Upper lobe of left lung (tissue), 6 donors: Measurements from ENCODE around the gene COL19A1. TPM values are rescaled to one million over a fixed set of nuclear protein-coding genes. Genes with fewer than 3 reads are reported as not detected.

Source experiments
- ATAC-seq, 2 donors: fragments of 200-7000 bp; cut with Tn5 transposase; one replicate each; pipeline ENCODE4 v1.9.1; 2022; ENCODE audit warnings: mild to moderate bottlenecking in 2 of 2, moderate library complexity in 2 of 2; ENCODE audit not compliant: low FRiP score in 2 of 2
- DNase-seq, 2 donors: peaks; one replicate each; pipeline ENCODE4 v3.0.0-alpha.2; 2019 to 2020
- H3K27ac ChIP-seq, 4 donors: fragments of 200-600 bp; sonication (generic); one replicate each; pipeline ENCODE4 v1.5.1; 2016 to 2019
- H3K27me3 ChIP-seq, 4 donors: fragments of 200-600 bp; sonication (generic); one replicate each; pipeline ENCODE4 v1.5.1; 2017 to 2019
- H3K36me3 ChIP-seq, 4 donors: fragments of 200-600 bp; sonication (generic); one replicate each; pipeline ENCODE4 v1.5.1; 2016 to 2019
- H3K4me1 ChIP-seq, 4 donors: fragments of 200-600 bp; sonication (generic); one replicate each; pipeline ENCODE4 v1.5.1; 2018 to 2019
- H3K4me3 ChIP-seq, 4 donors: fragments of 200-600 bp; sonication (generic); one replicate each; pipeline ENCODE4 v1.5.1; 2017 to 2019; ENCODE audit warnings: mild to moderate bottlenecking in 2 of 4, moderate library complexity in 1 of 4
- H3K9me3 ChIP-seq, 4 donors: fragments of 200-600 bp; sonication (generic); one replicate each; pipeline ENCODE4 v1.5.1; 2018 to 2019
- EP300 ChIP-seq, 4 donors: sonication (generic); formaldehyde crosslinking; IDR thresholded peaks; one replicate each; pipeline ENCODE4 v1.5.1; 2017; ENCODE audit warnings: antibody characterized with exemption in 4 of 4, control low read depth in 2 of 4
- POLR2A ChIP-seq, 4 donors: fragments of 450-650 bp; IDR thresholded peaks; one replicate each; pipeline ENCODE4 v1.5.1; 2016 to 2017; ENCODE audit warnings: antibody characterized with exemption in 4 of 4, mild to moderate bottlenecking in 2 of 4
- POLR2AphosphoS5 ChIP-seq, 2 donors: sonication (generic); formaldehyde crosslinking; IDR thresholded peaks; one replicate each; pipeline ENCODE4 v1.5.1; 2017; ENCODE audit warnings: antibody characterized with exemption in 2 of 2
- WGBS, 2 donors: methylation state at CpG; one replicate each; pipeline ENCODE4 v1.1.5; 2017 to 2018; 5-methylcytosine and 5-hydroxymethylcytosine counted together
- total RNA-seq, 6 donors: library from RNA; depleted of rRNA in 4 of 6; stranded (reverse); fragments of >200 nt in 4 of 6; gene quantifications; one replicate each; pipeline versions ENCODE4 v1.1.0 to v1.2.1, GENCODE V29; 2016 to 2021
- TF ChIP-seq, protein P1 (sequence below), 6 experiments: fragments of 450-650 bp in 4 of 6; fragments of 200-600 bp in 2 of 6; sonication (generic) in 2 of 6; IDR thresholded peaks; one replicate each; pipeline ENCODE4 v1.5.1; 2016 to 2019; ENCODE audit warnings: antibody characterized with exemption in 6 of 6
- donor health status: DM: no; HTN: no; CAD: no; lungs with moderate emphysema.
- donor health status: DM: no; HTN: yes; CAD: no; lungs with severe emphysema.

COL19A1 gene
- total RNA-seq, 6 donors from 2014 or later = 0.49 to 1.0 TPM; not detected in 4

DNA sequence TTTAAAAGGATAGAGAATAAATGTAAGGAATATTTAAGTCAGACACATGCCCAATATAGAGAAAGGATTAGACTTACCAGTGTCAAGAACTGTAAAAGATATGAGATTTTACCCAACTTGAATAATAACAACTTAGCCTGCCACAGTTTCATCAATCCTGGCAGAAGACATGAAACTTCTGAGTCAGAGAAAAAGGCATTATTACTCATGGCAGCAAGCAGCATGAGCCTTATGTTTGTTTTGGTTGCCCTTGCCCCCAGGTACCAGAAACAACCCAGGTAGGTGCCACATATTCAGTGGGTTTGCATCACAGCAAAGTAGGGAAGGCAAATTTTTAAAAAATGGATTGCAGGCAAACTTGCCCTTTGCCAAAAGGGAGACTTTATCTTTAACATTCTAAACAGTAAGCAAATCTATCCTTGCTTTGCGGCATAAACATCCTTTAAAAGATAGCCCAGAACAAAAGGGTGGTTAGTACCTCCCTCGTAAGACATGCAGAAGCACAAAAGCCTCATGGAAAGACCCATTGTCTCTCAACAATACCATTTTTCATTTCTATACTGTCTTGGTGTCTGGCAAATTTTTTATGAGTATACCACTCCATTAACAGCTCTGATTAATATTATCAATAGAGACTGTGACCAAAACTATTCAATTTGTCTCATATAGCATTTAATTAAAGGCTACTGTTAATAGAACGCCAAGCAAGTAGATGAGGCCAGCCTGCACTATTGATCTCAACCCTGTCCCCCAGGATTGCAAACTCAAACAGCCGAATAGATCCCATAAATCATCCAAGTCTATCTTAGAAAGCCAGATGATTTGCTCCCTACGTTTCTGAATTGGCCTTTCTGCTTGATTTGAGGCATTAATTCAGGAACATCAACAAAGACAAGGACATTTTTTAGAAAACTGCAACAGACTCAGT is 185.1 kb downstream of the COL19A1 start:
- Histone ChIP-seq H3K4me3 (no peak overlapping the region), H3K36me3 (no peaks in the 10 kb centered on the region), H3K4me1 (no peaks in the 10 kb centered on the region), H3K9me3 (no peaks in the 10 kb centered on the region), H3K27ac (no peak overlapping the region), H3K27me3 (no peaks in the 10 kb centered on the region)
- DNase-seq = no peak
- TF ChIP-seq POLR2AphosphoS5 (IDR thresholded peaks at IDR 0.05) = no peak
- no peak for TF ChIP-seq POLR2A (IDR thresholded peaks at IDR 0.05)
- no peak for TF ChIP-seq EP300 (IDR thresholded peaks at IDR 0.05)
- TF ChIP-seq, protein P1, sequence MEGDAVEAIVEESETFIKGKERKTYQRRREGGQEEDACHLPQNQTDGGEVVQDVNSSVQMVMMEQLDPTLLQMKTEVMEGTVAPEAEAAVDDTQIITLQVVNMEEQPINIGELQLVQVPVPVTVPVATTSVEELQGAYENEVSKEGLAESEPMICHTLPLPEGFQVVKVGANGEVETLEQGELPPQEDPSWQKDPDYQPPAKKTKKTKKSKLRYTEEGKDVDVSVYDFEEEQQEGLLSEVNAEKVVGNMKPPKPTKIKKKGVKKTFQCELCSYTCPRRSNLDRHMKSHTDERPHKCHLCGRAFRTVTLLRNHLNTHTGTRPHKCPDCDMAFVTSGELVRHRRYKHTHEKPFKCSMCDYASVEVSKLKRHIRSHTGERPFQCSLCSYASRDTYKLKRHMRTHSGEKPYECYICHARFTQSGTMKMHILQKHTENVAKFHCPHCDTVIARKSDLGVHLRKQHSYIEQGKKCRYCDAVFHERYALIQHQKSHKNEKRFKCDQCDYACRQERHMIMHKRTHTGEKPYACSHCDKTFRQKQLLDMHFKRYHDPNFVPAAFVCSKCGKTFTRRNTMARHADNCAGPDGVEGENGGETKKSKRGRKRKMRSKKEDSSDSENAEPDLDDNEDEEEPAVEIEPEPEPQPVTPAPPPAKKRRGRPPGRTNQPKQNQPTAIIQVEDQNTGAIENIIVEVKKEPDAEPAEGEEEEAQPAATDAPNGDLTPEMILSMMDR (IDR thresholded peaks at IDR 0.05) = no peak
- 75 to 76% methylated on average over 5 of the region's 5 CpGs for WGBS, 2 donors
- no peak for ATAC-seq

DNA sequence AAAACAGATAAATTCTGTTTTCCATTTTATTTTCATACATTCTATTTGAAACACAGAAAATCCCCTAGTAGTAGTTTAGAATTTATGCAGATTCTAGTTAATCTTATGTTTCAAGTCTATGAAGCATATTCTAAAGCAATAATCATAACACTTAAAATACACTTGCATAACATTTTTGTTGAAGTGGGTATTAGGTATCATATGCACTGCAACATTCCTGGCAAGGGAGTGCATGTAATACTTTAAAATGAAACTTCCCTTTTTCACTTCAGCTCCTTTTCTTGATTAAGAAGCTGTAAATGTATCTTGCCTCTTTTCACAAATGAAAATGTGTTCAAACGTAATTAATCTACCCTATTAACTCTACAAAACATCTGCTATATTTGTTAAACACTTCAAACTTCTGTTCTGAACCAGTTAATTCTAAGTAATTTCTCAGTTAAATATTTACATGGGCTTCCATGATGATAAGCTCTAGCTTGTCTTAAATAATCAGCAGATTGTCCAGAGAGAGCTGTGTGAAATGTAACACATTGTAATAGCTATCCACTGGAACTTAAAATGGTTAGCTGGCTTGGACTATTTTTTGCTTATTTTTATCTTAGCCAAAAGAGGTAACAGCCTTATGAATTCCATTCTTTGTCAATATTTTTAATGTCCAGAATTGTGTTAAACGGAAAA is 192.8 kb downstream of the COL19A1 start:
- TF ChIP-seq EP300 (IDR thresholded peaks at IDR 0.05) (no peak), POLR2A (IDR thresholded peaks at IDR 0.05) (no peak), POLR2AphosphoS5 (IDR thresholded peaks at IDR 0.05) (no peak)
- TF ChIP-seq, protein P1 (IDR thresholded peaks at IDR 0.05) = no peak
- Histone ChIP-seq H3K27ac (no peak overlapping the region), H3K4me3 (no peak overlapping the region), H3K9me3 (no peaks in the 10 kb centered on the region), H3K27me3 (no peaks in the 10 kb centered on the region), H3K36me3 (no peaks in the 10 kb centered on the region), H3K4me1 (peaks cover 0 to 4% (median 0%) of the 10 kb centered on the region in 4 donors)
- 34 to 38% methylated on average over 2 of the region's 2 CpGs for WGBS, 2 donors
- no peak for DNase-seq
- ATAC-seq = no peak

DNA sequence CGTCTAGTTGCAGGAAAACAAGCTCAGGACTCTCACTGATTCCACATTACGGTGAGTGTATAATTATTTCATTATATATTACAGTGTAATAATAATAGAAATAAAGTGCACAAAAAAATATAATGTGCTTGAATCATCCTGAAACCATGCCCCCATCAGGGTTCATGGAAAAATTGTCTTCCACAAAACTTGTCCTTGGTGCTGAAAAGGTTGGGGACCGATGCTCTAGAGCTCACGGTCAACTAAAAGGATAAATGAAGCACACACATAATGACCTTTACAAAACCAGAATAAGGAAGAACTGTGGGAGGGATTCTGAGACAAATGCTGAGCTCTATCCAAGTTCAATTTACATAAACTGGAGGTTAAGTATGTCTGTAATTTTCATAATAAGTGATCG is 194.3 kb downstream of the COL19A1 start:
- WGBS, 2 donors = 92 to 95% methylated on average over 5 of the region's 5 CpGs

DNA sequence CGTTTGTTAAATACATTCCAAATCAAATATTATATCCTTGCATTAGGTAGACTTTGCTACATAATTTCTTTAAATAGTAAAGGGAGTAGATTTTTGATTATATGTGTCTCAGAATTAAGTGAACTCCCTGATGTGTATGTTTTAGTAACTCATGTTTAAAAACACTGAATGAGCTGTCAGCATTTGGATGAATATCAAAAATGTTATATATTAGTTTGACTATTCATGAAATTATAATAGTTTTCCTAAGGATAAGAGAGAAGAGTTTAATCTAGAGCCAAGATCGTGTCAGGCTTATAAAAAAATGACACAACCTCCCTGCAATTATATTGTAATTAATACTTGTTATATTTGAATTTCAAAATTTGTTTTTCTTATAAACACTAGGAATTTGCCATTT is 195.2 kb downstream of the COL19A1 start:
- TF ChIP-seq, protein P1 (IDR thresholded peaks at IDR 0.05) = no peak
- TF ChIP-seq EP300 (IDR thresholded peaks at IDR 0.05) (no peak), POLR2AphosphoS5 (IDR thresholded peaks at IDR 0.05) (no peak), POLR2A (IDR thresholded peaks at IDR 0.05) (no peak)
- Histone ChIP-seq H3K27me3 (no peaks in the 10 kb centered on the region), H3K4me3 (no peak overlapping the region), H3K36me3 (no peaks in the 10 kb centered on the region), H3K9me3 (no peaks in the 10 kb centered on the region), H3K27ac (no peak overlapping the region), H3K4me1 (peaks cover 0 to 4% (median 0%) of the 10 kb centered on the region in 4 donors)
- DNase-seq = no peak
- 72 to 74% methylated on average over 2 of the region's 2 CpGs for WGBS, 2 donors
- ATAC-seq = no peak

More for the DNA sequence above, 194.3 kb downstream of the COL19A1 start:
- no peak overlapping the region for H3K27ac ChIP-seq
- ATAC-seq (no peak), DNase-seq (no peak)
- no peaks in the 10 kb centered on the region for H3K9me3 ChIP-seq
- no peak for TF ChIP-seq POLR2A (IDR thresholded peaks at IDR 0.05)
- no peak for TF ChIP-seq POLR2AphosphoS5 (IDR thresholded peaks at IDR 0.05)
- H3K4me1 ChIP-seq = peaks cover 0 to 4% (median 0%) of the 10 kb centered on the region in 4 donors
- no peaks in the 10 kb centered on the region for H3K36me3 ChIP-seq
- H3K4me3 ChIP-seq = no peak overlapping the region
- H3K27me3 ChIP-seq = no peaks in the 10 kb centered on the region

DNA sequence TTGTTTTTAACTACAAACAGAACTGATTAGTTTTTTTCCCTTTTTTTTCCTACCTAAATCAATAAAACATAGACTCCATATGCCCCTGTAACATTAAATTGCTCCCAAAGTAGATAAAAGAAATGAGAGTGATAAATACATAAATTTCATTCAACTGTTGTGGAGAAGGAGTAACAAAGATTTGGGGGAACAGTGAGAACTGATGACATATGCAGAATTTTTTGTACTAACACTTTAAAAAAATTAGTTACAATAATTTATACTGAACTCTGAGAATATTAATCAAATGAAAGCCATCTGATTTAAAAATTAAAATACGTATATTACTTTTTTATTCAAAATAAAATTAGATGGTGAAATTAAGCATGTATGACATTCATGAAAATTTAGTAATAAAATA is 195.7 kb downstream of the COL19A1 start:
- DNase-seq (no peak), ATAC-seq (no peak)
- no peak overlapping the region for H3K27ac ChIP-seq
- peaks cover 0 to 4% (median 0%) of the 10 kb centered on the region in 4 donors for H3K4me1 ChIP-seq
- no peaks in the 10 kb centered on the region for H3K9me3 ChIP-seq
- no peaks in the 10 kb centered on the region for H3K27me3 ChIP-seq
- H3K4me3 ChIP-seq = no peak overlapping the region
- 89 to 97% methylated on average over 1 of the region's 1 CpG for WGBS, 2 donors
- no peaks in the 10 kb centered on the region for H3K36me3 ChIP-seq
- TF ChIP-seq POLR2A (IDR thresholded peaks at IDR 0.05) (no peak), EP300 (IDR thresholded peaks at IDR 0.05) (no peak), POLR2AphosphoS5 (IDR thresholded peaks at IDR 0.05) (no peak)
- TF ChIP-seq, protein P1 (IDR thresholded peaks at IDR 0.05) = no peak
